ENCODE measurements around the gene M1AP. TPM values are rescaled to one million over a fixed set of nuclear protein-coding genes. Genes with fewer than 3 reads are reported as not detected.
A peak's percentile ranks its signal among the peaks of the same experiment; 100 is the strongest.

The M1AP gene
- total RNA-seq, 1 experiment from 2014 or later: 7.6 TPM

GRCh38 chr2:74560591-74560990 lies 87.5 kb downstream of the M1AP start:
- no peak overlapping the region for H2BK12ac ChIP-seq (ENCODE audit: insufficient read length, low read depth, low read length)
- H4K20me1 ChIP-seq (ENCODE audit: control insufficient read depth, insufficient read depth, insufficient read length): no peaks in the 10 kb centered on the region
- peak overlapping the region; percentile 11 for H3K4me2 ChIP-seq (ENCODE audit: insufficient read depth, insufficient read length, low read length)
- H3K9me3 ChIP-seq (ENCODE audit: control insufficient read depth, low read depth, low read length): no peaks in the 10 kb centered on the region
- Mint-ChIP-seq H3K4me1 (peaks cover 10 to 14% of the 10 kb centered on the region in 2 experiments), H3K27ac (peak overlapping the region in 1 of 3 experiments; percentile 35; a peak in 1 of 7 replicates), H3K9me3 (no peaks in the 10 kb centered on the region), H3K27me3 (ENCODE audit: low read depth) (peaks cover 29% of the 10 kb centered on the region), H3K36me3 (ENCODE audit: insufficient read depth in 1 of 3, low read depth in 3 of 3) (peaks cover 0 to 16% (median 12%) of the 10 kb centered on the region in 3 experiments; a peak in 4 of 7 replicates), H3K4me3 (peak overlapping the region in 1 of 2 experiments; percentile 23; a peak in 1 of 5 replicates)
- no peak overlapping the region for H2AK5ac ChIP-seq (ENCODE audit: insufficient read length, low read length)
- H3K14ac ChIP-seq (ENCODE audit: insufficient read depth, low read length): no peak overlapping the region
- H3K9ac ChIP-seq (ENCODE audit: extremely low read depth, insufficient read length, low read length): no peak overlapping the region
- no peak overlapping the region for H3T11ph ChIP-seq (ENCODE audit: low read length)
- H4K8ac ChIP-seq (replicated peaks; ENCODE audit: insufficient read length, low read depth, low read length): no peak overlapping the region
- H3K27ac ChIP-seq (ENCODE audit: insufficient read length, low read depth, low read length): no peak overlapping the region
- no peak overlapping the region for H4K91ac ChIP-seq (ENCODE audit: insufficient read length, low read depth, low read length)
- H3K79me2 ChIP-seq (ENCODE audit: insufficient read depth, low read length): no peaks in the 10 kb centered on the region
- no peak overlapping the region for H2AFZ ChIP-seq (ENCODE audit: low read length)
- no peak overlapping the region for H4K5ac ChIP-seq (ENCODE audit: insufficient read length, low read depth, low read length)
- no peak overlapping the region for H3K18ac ChIP-seq (ENCODE audit: insufficient read length, low read depth, low read length)
- H2BK5ac ChIP-seq (ENCODE audit: insufficient read length, low read length): no peak overlapping the region
- no peak overlapping the region for H3K4ac ChIP-seq (ENCODE audit: low read depth, low read length)
- no peak overlapping the region for H3K23ac ChIP-seq (ENCODE audit: insufficient read length, low read depth, low read length)
- H3K23me2 ChIP-seq (ENCODE audit: insufficient read length, low read depth, low read length, poor library complexity, severe bottlenecking): peaks cover 2% of the 10 kb centered on the region
- H2BK15ac ChIP-seq (ENCODE audit: low read depth, low read length): no peak overlapping the region
- WGBS (ENCODE audit: extremely low coverage, insufficient read length, low lambda C conversion rate): no CpG with 5 or more reads among the region's 6 CpGs
- no peaks in the 10 kb centered on the region; the same call in 1 of the 2 replicates for H3K27me3 ChIP-seq (ENCODE audit: insufficient read depth, low read length)
- no peak overlapping the region for H2BK20ac ChIP-seq (ENCODE audit: low read depth, low read length, poor library complexity, severe bottlenecking)
- no peak overlapping the region for H3K56ac ChIP-seq (ENCODE audit: insufficient read length, low read depth, low read length)
- H3K4me1 ChIP-seq (ENCODE audit: insufficient read depth, low read length): 0 out of 2 replicates have a peak, but pooled peaks cover 3% of the 10 kb centered on the region
- no peak for DNase-seq
- TF ChIP-seq CTCF (conservative IDR thresholded peaks at IDR 0.05): no peak
- no peaks in the 10 kb centered on the region for H3K79me1 ChIP-seq (ENCODE audit: insufficient read depth, low read depth, low read length, poor library complexity, severe bottlenecking)
- no peak overlapping the region for H2BK120ac ChIP-seq (ENCODE audit: low read depth, low read length, poor library complexity, severe bottlenecking)
